WTC11 (cell line): Measurements from ENCODE around the gene SRPK3.

Source experiments
- FOXJ3 ChIP-seq: sonication (generic); formaldehyde crosslinking; IDR thresholded peaks from 2 replicates; pipeline ENCODE4 v1.9.0; 2021; ENCODE audit warnings: missing genetic modification reagents, mild to moderate bottlenecking, borderline replicate concordance
- GABPB1 ChIP-seq: sonication (generic); formaldehyde crosslinking; IDR thresholded peaks from 2 replicates; pipeline ENCODE4 v1.8.1; 2023; ENCODE audit warnings: mild to moderate bottlenecking, missing genetic modification reagents
- IRF2 ChIP-seq: sonication (generic); formaldehyde crosslinking; IDR thresholded peaks from 2 replicates; pipeline ENCODE4 v1.8.0; 2022; ENCODE audit warnings: low read depth, missing genetic modification reagents, borderline replicate concordance
- TF ChIP-seq, protein P1 (sequence below): sonication (generic); formaldehyde crosslinking; IDR thresholded peaks from 2 replicates; pipeline ENCODE4 v1.8.1; 2022; ENCODE audit warnings: mild to moderate bottlenecking, moderate library complexity, missing genetic modification reagents
- TF ChIP-seq, protein P2 (sequence below): fragments of 200-600 bp; IDR thresholded peaks from 2 replicates; pipeline ENCODE4 v1.8.0; 2022; ENCODE audit warnings: antibody characterized with exemption
- TF ChIP-seq, protein P3 (sequence below): sonication (generic); formaldehyde crosslinking; IDR thresholded peaks from 2 replicates; pipeline ENCODE4 v1.8.0; 2022; ENCODE audit warnings: mild to moderate bottlenecking, missing genetic modification reagents
- TF ChIP-seq, protein P4 (sequence below): sonication (generic); formaldehyde crosslinking; IDR thresholded peaks from 2 replicates; pipeline ENCODE4 v1.8.1; 2023; ENCODE audit warnings: mild to moderate bottlenecking, missing genetic modification reagents, moderate library complexity
- TF ChIP-seq, protein P5 (sequence below): sonication (generic); formaldehyde crosslinking; IDR thresholded peaks from 2 replicates; pipeline ENCODE4 v1.8.1; 2022; ENCODE audit warnings: low read depth, mild to moderate bottlenecking, moderate library complexity, missing genetic modification reagents, borderline replicate concordance

DNA sequence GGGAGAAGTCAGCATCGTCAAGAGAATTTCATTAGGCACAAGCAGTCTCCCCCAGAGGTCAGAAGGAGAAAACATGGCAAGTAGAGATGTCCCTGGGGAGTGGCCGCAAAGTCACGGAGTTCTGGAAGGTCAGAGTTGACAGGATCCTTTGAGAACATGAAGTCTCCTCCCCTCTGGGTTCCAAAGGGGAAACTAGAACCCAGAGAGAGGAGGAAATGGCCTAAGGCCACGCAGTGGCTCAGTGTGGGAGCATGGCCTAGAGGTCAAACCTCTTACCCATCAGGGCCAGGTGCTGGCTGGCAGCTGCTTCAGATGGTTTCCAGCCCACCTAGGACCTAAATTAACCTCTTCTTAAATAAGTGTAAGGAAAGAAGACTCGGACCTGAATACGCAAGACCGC lies 12.4 kb downstream of the SRPK3 start:
- TF ChIP-seq, protein P1, sequence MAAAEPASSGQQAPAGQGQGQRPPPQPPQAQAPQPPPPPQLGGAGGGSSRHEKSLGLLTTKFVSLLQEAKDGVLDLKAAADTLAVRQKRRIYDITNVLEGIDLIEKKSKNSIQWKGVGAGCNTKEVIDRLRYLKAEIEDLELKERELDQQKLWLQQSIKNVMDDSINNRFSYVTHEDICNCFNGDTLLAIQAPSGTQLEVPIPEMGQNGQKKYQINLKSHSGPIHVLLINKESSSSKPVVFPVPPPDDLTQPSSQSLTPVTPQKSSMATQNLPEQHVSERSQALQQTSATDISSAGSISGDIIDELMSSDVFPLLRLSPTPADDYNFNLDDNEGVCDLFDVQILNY: no peak
- TF ChIP-seq, protein P2, sequence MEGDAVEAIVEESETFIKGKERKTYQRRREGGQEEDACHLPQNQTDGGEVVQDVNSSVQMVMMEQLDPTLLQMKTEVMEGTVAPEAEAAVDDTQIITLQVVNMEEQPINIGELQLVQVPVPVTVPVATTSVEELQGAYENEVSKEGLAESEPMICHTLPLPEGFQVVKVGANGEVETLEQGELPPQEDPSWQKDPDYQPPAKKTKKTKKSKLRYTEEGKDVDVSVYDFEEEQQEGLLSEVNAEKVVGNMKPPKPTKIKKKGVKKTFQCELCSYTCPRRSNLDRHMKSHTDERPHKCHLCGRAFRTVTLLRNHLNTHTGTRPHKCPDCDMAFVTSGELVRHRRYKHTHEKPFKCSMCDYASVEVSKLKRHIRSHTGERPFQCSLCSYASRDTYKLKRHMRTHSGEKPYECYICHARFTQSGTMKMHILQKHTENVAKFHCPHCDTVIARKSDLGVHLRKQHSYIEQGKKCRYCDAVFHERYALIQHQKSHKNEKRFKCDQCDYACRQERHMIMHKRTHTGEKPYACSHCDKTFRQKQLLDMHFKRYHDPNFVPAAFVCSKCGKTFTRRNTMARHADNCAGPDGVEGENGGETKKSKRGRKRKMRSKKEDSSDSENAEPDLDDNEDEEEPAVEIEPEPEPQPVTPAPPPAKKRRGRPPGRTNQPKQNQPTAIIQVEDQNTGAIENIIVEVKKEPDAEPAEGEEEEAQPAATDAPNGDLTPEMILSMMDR: no peak
- TF ChIP-seq, protein P3, sequence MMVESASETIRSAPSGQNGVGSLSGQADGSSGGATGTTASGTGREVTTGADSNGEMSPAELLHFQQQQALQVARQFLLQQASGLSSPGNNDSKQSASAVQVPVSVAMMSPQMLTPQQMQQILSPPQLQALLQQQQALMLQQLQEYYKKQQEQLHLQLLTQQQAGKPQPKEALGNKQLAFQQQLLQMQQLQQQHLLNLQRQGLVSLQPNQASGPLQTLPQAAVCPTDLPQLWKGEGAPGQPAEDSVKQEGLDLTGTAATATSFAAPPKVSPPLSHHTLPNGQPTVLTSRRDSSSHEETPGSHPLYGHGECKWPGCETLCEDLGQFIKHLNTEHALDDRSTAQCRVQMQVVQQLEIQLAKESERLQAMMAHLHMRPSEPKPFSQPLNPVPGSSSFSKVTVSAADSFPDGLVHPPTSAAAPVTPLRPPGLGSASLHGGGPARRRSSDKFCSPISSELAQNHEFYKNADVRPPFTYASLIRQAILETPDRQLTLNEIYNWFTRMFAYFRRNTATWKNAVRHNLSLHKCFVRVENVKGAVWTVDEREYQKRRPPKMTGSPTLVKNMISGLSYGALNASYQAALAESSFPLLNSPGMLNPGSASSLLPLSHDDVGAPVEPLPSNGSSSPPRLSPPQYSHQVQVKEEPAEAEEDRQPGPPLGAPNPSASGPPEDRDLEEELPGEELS (CRISPR knock-in tag): no peak
- TF ChIP-seq GABPB1 (no peak), IRF2 (no peak), FOXJ3 (CRISPR knock-in tag) (no peak)
- TF ChIP-seq, protein P4, sequence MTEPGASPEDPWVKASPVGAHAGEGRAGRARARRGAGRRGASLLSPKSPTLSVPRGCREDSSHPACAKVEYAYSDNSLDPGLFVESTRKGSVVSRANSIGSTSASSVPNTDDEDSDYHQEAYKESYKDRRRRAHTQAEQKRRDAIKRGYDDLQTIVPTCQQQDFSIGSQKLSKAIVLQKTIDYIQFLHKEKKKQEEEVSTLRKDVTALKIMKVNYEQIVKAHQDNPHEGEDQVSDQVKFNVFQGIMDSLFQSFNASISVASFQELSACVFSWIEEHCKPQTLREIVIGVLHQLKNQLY (CRISPR knock-in tag): no peak
- TF ChIP-seq, protein P5, sequence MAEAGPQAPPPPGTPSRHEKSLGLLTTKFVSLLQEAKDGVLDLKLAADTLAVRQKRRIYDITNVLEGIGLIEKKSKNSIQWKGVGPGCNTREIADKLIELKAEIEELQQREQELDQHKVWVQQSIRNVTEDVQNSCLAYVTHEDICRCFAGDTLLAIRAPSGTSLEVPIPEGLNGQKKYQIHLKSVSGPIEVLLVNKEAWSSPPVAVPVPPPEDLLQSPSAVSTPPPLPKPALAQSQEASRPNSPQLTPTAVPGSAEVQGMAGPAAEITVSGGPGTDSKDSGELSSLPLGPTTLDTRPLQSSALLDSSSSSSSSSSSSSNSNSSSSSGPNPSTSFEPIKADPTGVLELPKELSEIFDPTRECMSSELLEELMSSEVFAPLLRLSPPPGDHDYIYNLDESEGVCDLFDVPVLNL (CRISPR knock-in tag): no peak
